Mesenchymal stem cell (in vitro differentiated cells and primary cell): ENCODE results near the gene SERPINB6.
A peak's percentile ranks its signal among the peaks of the same experiment; 100 is the strongest.

ENCODE experiments used
- DNase-seq: peaks from one replicate; pipeline ENCODE4 v3.0.0-alpha.2; 2013
- H2AFZ ChIP-seq: one replicate; pipeline ENCODE4 v1.6.1; 2013; ENCODE audit warnings: low read depth, mild to moderate bottlenecking, control low read depth, inconsistent platforms, low read length, moderate library complexity
- H2AK5ac ChIP-seq: 2 replicates; pipeline ENCODE4 v1.6.1; 2013; ENCODE audit warnings: low read length, moderate library complexity, mild to moderate bottlenecking, inconsistent platforms; ENCODE audit not compliant: severe bottlenecking
- H2BK120ac ChIP-seq: one replicate; pipeline ENCODE4 v1.6.1; 2013; ENCODE audit warnings: low read depth, mild to moderate bottlenecking, inconsistent platforms, low read length, moderate library complexity
- H2BK12ac ChIP-seq, 2 experiments: one replicate each; pipeline ENCODE4 v1.6.1; 2013; ENCODE audit warnings: inconsistent platforms in 2 of 2, low read length in 2 of 2, mild to moderate bottlenecking in 2 of 2, moderate library complexity in 2 of 2, control low read depth in 1 of 2
- H2BK15ac ChIP-seq: one replicate; pipeline ENCODE4 v1.6.1; 2013; ENCODE audit warnings: mild to moderate bottlenecking, low read depth, inconsistent platforms; ENCODE audit not compliant: poor library complexity, severe bottlenecking
- H2BK5ac ChIP-seq: 2 replicates; pipeline ENCODE4 v1.6.1; 2013; ENCODE audit warnings: low read depth, mild to moderate bottlenecking, low read length, control low read depth, inconsistent platforms; ENCODE audit not compliant: poor library complexity, severe bottlenecking
- H3K14ac ChIP-seq, 2 experiments: one replicate each; pipeline ENCODE4 v1.6.1; 2013; ENCODE audit warnings: inconsistent platforms in 2 of 2, low read length in 2 of 2, control low read depth in 1 of 2, mild to moderate bottlenecking in 1 of 2, moderate library complexity in 1 of 2
- H3K18ac ChIP-seq, 2 experiments: one replicate each; pipeline ENCODE4 v1.6.1; 2013; ENCODE audit warnings: inconsistent platforms in 2 of 2, low read length in 2 of 2, control low read depth in 1 of 2, low read depth in 1 of 2, mild to moderate bottlenecking in 1 of 2
- H3K23ac ChIP-seq, 2 experiments: one replicate each; pipeline ENCODE4 v1.6.1; 2013; ENCODE audit warnings: inconsistent platforms in 2 of 2, low read length in 2 of 2, mild to moderate bottlenecking in 2 of 2, moderate library complexity in 2 of 2, control low read depth in 1 of 2
- H3K27ac ChIP-seq: 2 replicates; pipeline ENCODE4 v1.5.1; 2013; ENCODE audit warnings: mild to moderate bottlenecking, moderate library complexity, low read length, control low read depth, inconsistent platforms; ENCODE audit not compliant: poor library complexity, severe bottlenecking
- H3K27me3 ChIP-seq, 2 experiments: 2 replicates each; pipeline versions ENCODE4 v1.6.1 to v1.7.0; 2013; ENCODE audit warnings: low read length in 2 of 2, mild to moderate bottlenecking in 2 of 2, moderate library complexity in 2 of 2, control low read depth in 1 of 2, inconsistent platforms in 1 of 2; ENCODE audit not compliant: control insufficient read depth in 1 of 2, insufficient read depth in 1 of 2
- H3K36me3 ChIP-seq, 2 experiments: 2 replicates each; pipeline versions ENCODE4 v1.6.1 to v1.7.0; 2013; ENCODE audit warnings: low read length in 2 of 2, control low read depth in 1 of 2, inconsistent platforms in 1 of 2, low read depth in 1 of 2, mild to moderate bottlenecking in 1 of 2; ENCODE audit not compliant: insufficient read depth in 2 of 2, control insufficient read depth in 1 of 2
- H3K4ac ChIP-seq, 2 experiments: one replicate each; pipeline ENCODE4 v1.6.1; 2013; ENCODE audit warnings: inconsistent platforms in 2 of 2, low read length in 2 of 2, mild to moderate bottlenecking in 2 of 2, moderate library complexity in 2 of 2, control low read depth in 1 of 2, low read depth in 1 of 2
- H3K4me1 ChIP-seq: 2 replicates; pipeline ENCODE4 v1.6.1; 2013; ENCODE audit warnings: low read depth, low read length, control low read depth; ENCODE audit not compliant: control insufficient read depth, insufficient read depth
- H3K4me2 ChIP-seq: 2 replicates; pipeline ENCODE4 v1.6.1; 2013; ENCODE audit warnings: low read length, mild to moderate bottlenecking, inconsistent platforms; ENCODE audit not compliant: poor library complexity, severe bottlenecking
- H3K4me3 ChIP-seq, 2 experiments: 2 replicates each; pipeline versions ENCODE4 v1.5.1 to v1.7.0; 2013; ENCODE audit warnings: low read length in 2 of 2, mild to moderate bottlenecking in 2 of 2, control low read depth in 1 of 2, low read depth in 1 of 2; ENCODE audit not compliant: insufficient read depth in 1 of 2
- H3K79me1 ChIP-seq: replicated peaks from 2 replicates; pipeline ENCODE4 v1.6.1; 2013; ENCODE audit warnings: mild to moderate bottlenecking, control low read depth, low read length, inconsistent platforms; ENCODE audit not compliant: poor library complexity, severe bottlenecking
- H3K9ac ChIP-seq: 2 replicates; pipeline ENCODE4 v1.7.0; 2013; ENCODE audit warnings: mild to moderate bottlenecking, low read length, moderate library complexity
- H3K9me3 ChIP-seq: 2 replicates; pipeline ENCODE4 v1.7.0; 2013; ENCODE audit warnings: mild to moderate bottlenecking, low read length; ENCODE audit not compliant: control insufficient read depth
- H4K8ac ChIP-seq: one replicate; pipeline ENCODE4 v1.6.1; 2013; ENCODE audit warnings: inconsistent platforms, mild to moderate bottlenecking, low read length, moderate library complexity
- H4K91ac ChIP-seq: one replicate; pipeline ENCODE4 v1.6.1; 2013; ENCODE audit warnings: mild to moderate bottlenecking, low read length, inconsistent platforms
- WGBS: methylation state at CpG from one replicate; pipeline ENCODE4 v1.1.7; 2013; ENCODE audit warnings: mixed read lengths; 5-methylcytosine and 5-hydroxymethylcytosine counted together

Gene SERPINB6

GRCh38 chr6:2989332-2990247 lies 18.2 kb upstream of the SERPINB6 start:
- Histone ChIP-seq H2BK5ac (peak overlapping the region; percentile 85), H3K4ac (peak overlapping the region; percentile 24 to 99), H2AK5ac (no peak overlapping the region), H3K18ac (peak overlapping the region; percentile 88 to 99), H3K27me3 (no peaks in the 10 kb centered on the region), H4K91ac (peak overlapping the region; percentile 90), H2BK15ac (no peak overlapping the region), H3K79me1 (peaks cover 5% of the 10 kb centered on the region), H3K9ac (peak overlapping the region; percentile 95), H3K9me3 (no peaks in the 10 kb centered on the region), H2BK120ac (peak overlapping the region; percentile 80), H4K8ac (peak overlapping the region; percentile 88), H2BK12ac (peak overlapping the region in 1 of 2 experiments; percentile 57), H3K14ac (peak overlapping the region in 1 of 2 experiments; percentile 87), H3K4me2 (peak overlapping the region; percentile 89), H3K36me3 (no peaks in the 10 kb centered on the region), H3K27ac (peak overlapping the region; percentile 99), H2AFZ (no peak overlapping the region), H3K4me1 (peaks cover 5% of the 10 kb centered on the region), H3K4me3 (peak overlapping the region; percentile 67 to 81), H3K23ac (no peak overlapping the region)
- WGBS, result 2% methylated on average over 19 of the region's 22 CpGs
- DNase-seq, result peak; percentile 99

- no peak overlapping the region for H2AK5ac ChIP-seq
- H4K8ac ChIP-seq, result peak overlapping the region; percentile 99
- H3K36me3 ChIP-seq, result no peaks in the 10 kb centered on the region
- peak overlapping the region; percentile 95 to 99 for H3K18ac ChIP-seq
- peak overlapping the region; percentile 81 for H2BK120ac ChIP-seq
- no peaks in the 10 kb centered on the region for H3K9me3 ChIP-seq
- H3K4me3 ChIP-seq, result peak overlapping the region; percentile 67 to 81
- peak overlapping the region; percentile 70 to 92 for H2BK12ac ChIP-seq
- H2AFZ ChIP-seq, result peak overlapping the region; percentile 94
- no peaks in the 10 kb centered on the region for H3K27me3 ChIP-seq
- peak overlapping the region; percentile 97 for H4K91ac ChIP-seq
- peak overlapping the region; percentile 100 for H2BK15ac ChIP-seq
- peak overlapping the region; percentile 99 for H3K27ac ChIP-seq
- H3K4me2 ChIP-seq, result peak overlapping the region; percentile 89
- H3K79me1 ChIP-seq, result peaks cover 5% of the 10 kb centered on the region
- H3K4me1 ChIP-seq, result peaks cover 5% of the 10 kb centered on the region
- DNase-seq, result peak; percentile 98
- H3K9ac ChIP-seq, result peak overlapping the region; percentile 95
- WGBS, result 1% methylated on average over 51 of the region's 64 CpGs
- peak overlapping the region in 1 of 2 experiments; percentile 72 for H3K23ac ChIP-seq
- peak overlapping the region; percentile 83 for H2BK5ac ChIP-seq
- peak overlapping the region in 1 of 2 experiments; percentile 81 for H3K14ac ChIP-seq
- peak overlapping the region; percentile 24 to 99 for H3K4ac ChIP-seq
These were observed 17.3 kb upstream of the SERPINB6 start for GRCh38 chr6:2988426-2989331.

GRCh38 chr6:2988094-2988425 lies 16.7 kb upstream of the SERPINB6 start:
- Histone ChIP-seq H3K4ac (peak overlapping the region; percentile 69 to 81), H2BK120ac (peak overlapping the region; percentile 22), H3K4me1 (peaks cover 5% of the 10 kb centered on the region), H3K4me2 (peak overlapping the region; percentile 89), H3K27ac (peak overlapping the region; percentile 98), H2AK5ac (peak overlapping the region; percentile 28), H3K4me3 (peak overlapping the region; percentile 67 to 81), H4K91ac (no peak overlapping the region), H2BK15ac (peak overlapping the region; percentile 73), H3K23ac (no peak overlapping the region), H3K9ac (peak overlapping the region; percentile 95), H4K8ac (peak overlapping the region; percentile 77), H2BK12ac (peak overlapping the region; percentile 70 to 94), H3K18ac (peak overlapping the region; percentile 73 to 75), H3K9me3 (no peaks in the 10 kb centered on the region), H3K79me1 (peaks cover 5% of the 10 kb centered on the region), H3K36me3 (no peaks in the 10 kb centered on the region), H2BK5ac (peak overlapping the region; percentile 83), H2AFZ (peak overlapping the region; percentile 94), H3K14ac (no peak overlapping the region), H3K27me3 (no peaks in the 10 kb centered on the region)
- DNase-seq, result no peak
- 41% methylated on average over 2 of the region's 2 CpGs for WGBS
